ENCODE results near the gene ADAM23. TPM values are rescaled to one million over a fixed set of nuclear protein-coding genes. Genes with fewer than 3 reads are reported as not detected.
A peak's percentile ranks its signal among the peaks of the same experiment; 100 is the strongest.

ADAM23 gene
- polyA plus RNA-seq, 1 of the 3 experiments (the other 2 are of a cell fraction), result 3.7 TPM

DNA sequence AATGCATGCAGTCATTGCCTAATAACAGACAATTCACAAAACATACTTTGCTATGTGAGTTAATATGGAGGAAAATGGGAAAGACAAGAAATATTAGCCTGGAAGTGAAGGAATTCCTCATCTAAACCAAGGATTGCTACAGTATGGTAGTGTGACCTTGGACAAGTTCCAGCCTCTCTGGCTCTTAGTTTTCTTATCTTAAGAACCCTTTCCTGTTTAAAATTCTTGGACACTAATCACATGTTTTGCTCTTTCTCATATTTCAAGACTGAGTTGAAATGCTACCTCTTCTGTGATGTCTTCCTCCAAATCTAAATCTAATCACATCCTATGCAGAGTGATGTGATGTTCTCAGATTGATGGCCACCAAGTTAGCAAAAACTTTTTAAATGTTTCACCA is 20.8 kb upstream of the ADAM23 start:
- no peak for DNase-seq
- CTCF ChIA-PET, result no interaction called here
- no peaks in the 10 kb centered on the region for H3K36me3 ChIP-seq (replicated peaks in 1 of 2; ENCODE audit: control insufficient read depth in 1 of 2, insufficient read depth in 2 of 2, low read length in 1 of 2)

DNA sequence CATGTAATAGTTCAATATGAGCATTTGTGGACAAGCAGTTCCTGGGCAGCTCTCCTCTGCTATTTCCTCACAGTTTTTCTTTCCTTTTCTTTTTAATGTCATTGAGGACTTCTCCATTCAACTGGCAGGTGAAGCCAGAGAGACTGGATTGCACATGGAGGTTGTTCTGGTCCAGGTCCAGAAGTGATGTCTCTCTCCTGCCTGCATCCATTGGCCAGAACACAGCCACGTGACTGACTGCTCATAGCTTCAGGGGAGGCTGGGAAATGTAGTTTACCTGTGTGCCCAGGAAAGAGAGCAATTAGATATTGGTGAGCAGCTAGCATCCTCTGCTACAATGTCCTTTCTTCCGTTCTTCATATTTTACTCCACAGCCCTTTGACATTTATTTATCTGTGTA is 20.2 kb upstream of the ADAM23 start:
- no peak overlapping the region for H3K9ac ChIP-seq
- H3K4me2 ChIP-seq, result no peak overlapping the region
- no peaks in the 10 kb centered on the region for H3K9me3 ChIP-seq
- H4K20me1 ChIP-seq (ENCODE audit: insufficient read depth), result no peaks in the 10 kb centered on the region
- no peaks in the 10 kb centered on the region for H3K4me1 ChIP-seq (ENCODE audit: control insufficient read depth in 1 of 2, insufficient read depth in 2 of 2, low read depth in 1 of 2, low read length in 1 of 2)
- H3K9me2 ChIP-seq, result no peaks in the 10 kb centered on the region
- WGBS (ENCODE audit: low lambda C conversion rate), result 48% methylated on average over 2 of the region's 2 CpGs
- TF ChIP-seq EZH2phosphoT487 (IDR thresholded peaks at IDR 0.05; ENCODE audit: borderline replicate concordance, low read depth), result no peak
- TF ChIP-seq, protein P1, sequence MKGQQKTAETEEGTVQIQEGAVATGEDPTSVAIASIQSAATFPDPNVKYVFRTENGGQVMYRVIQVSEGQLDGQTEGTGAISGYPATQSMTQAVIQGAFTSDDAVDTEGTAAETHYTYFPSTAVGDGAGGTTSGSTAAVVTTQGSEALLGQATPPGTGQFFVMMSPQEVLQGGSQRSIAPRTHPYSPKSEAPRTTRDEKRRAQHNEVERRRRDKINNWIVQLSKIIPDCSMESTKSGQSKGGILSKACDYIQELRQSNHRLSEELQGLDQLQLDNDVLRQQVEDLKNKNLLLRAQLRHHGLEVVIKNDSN (IDR thresholded peaks at IDR 0.05; ENCODE audit: borderline replicate concordance, low read depth), result peak; percentile 88
- no peak overlapping the region; a peak in 1 of 4 replicates for H3K27ac ChIP-seq (ENCODE audit: low read depth in 2 of 2, low read length in 1 of 2)
- ChIA-PET CTCF (no interaction called here), POLR2A (no interaction called here)
- no peak for DNase-seq
- no peaks in the 10 kb centered on the region for H3K36me3 ChIP-seq (replicated peaks in 1 of 2; ENCODE audit: control insufficient read depth in 1 of 2, insufficient read depth in 2 of 2, low read length in 1 of 2)
- H3F3A ChIP-seq (replicated peaks; ENCODE audit: insufficient read depth), result peaks cover 10% of the 10 kb centered on the region
- no peaks in the 10 kb centered on the region for H3K79me2 ChIP-seq (ENCODE audit: insufficient read depth)
- H3K4me3 ChIP-seq (ENCODE audit: low read depth in 2 of 2, low read length in 1 of 2), result no peak overlapping the region
- H3K27me3 ChIP-seq (ENCODE audit: insufficient read depth), result no peaks in the 10 kb centered on the region
- H2AFZ ChIP-seq (ENCODE audit: low read depth), result no peak overlapping the region

More for the DNA sequence above, 20.8 kb upstream of the ADAM23 start:
- no peaks in the 10 kb centered on the region for H3K9me3 ChIP-seq
- H3K27me3 ChIP-seq (ENCODE audit: insufficient read depth), result no peaks in the 10 kb centered on the region
- no peak overlapping the region for H2AFZ ChIP-seq (ENCODE audit: low read depth)
- H3K9ac ChIP-seq, result no peak overlapping the region
- peaks cover 10% of the 10 kb centered on the region for H3F3A ChIP-seq (replicated peaks; ENCODE audit: insufficient read depth)
- POLR2A ChIA-PET, result no interaction called here
- H3K27ac ChIP-seq (ENCODE audit: low read depth in 2 of 2, low read length in 1 of 2), result peak overlapping the region in 1 of 2 experiments; percentile 9; a peak in 1 of 4 replicates
- H3K4me3 ChIP-seq (ENCODE audit: low read depth in 2 of 2, low read length in 1 of 2), result no peak overlapping the region
- H3K79me2 ChIP-seq (ENCODE audit: insufficient read depth), result no peaks in the 10 kb centered on the region
- H3K4me1 ChIP-seq (ENCODE audit: control insufficient read depth in 1 of 2, insufficient read depth in 2 of 2, low read depth in 1 of 2, low read length in 1 of 2), result no peaks in the 10 kb centered on the region
- TF ChIP-seq RCOR1 (IDR thresholded peaks at IDR 0.05; ENCODE audit: low read length) (no peak), MXI1 (IDR thresholded peaks at IDR 0.05; ENCODE audit: low read depth, low read length) (no peak), GATA2 (CRISPR knock-in tag; IDR thresholded peaks at IDR 0.05) (no peak)
- TF ChIP-seq, protein P2, sequence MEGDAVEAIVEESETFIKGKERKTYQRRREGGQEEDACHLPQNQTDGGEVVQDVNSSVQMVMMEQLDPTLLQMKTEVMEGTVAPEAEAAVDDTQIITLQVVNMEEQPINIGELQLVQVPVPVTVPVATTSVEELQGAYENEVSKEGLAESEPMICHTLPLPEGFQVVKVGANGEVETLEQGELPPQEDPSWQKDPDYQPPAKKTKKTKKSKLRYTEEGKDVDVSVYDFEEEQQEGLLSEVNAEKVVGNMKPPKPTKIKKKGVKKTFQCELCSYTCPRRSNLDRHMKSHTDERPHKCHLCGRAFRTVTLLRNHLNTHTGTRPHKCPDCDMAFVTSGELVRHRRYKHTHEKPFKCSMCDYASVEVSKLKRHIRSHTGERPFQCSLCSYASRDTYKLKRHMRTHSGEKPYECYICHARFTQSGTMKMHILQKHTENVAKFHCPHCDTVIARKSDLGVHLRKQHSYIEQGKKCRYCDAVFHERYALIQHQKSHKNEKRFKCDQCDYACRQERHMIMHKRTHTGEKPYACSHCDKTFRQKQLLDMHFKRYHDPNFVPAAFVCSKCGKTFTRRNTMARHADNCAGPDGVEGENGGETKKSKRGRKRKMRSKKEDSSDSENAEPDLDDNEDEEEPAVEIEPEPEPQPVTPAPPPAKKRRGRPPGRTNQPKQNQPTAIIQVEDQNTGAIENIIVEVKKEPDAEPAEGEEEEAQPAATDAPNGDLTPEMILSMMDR (IDR thresholded peaks at IDR 0.05), result no peak
- no peaks in the 10 kb centered on the region for H4K20me1 ChIP-seq (ENCODE audit: insufficient read depth)
- H3K4me2 ChIP-seq, result no peak overlapping the region
- no peaks in the 10 kb centered on the region for H3K9me2 ChIP-seq

DNA sequence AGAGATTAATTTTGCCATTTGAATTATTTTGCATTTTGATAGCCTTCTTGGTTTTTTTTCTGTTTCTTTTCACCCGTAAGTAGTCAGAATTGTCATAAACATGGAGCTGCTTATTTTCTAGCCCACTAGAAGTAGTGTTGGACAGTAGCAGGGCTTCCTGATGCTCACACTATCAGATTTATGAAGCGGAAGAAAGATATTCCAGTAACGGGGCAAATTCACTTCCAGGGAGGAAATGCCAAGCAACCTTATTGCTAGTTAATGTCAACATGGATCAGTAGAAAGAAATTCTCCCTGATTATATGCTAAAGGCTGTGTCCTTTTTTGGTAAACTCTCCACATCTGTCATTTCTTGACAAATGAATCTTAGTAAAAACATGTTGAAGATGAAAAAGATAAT is 19.2 kb upstream of the ADAM23 start:
- Histone ChIP-seq H4K20me1 (ENCODE audit: insufficient read depth) (no peaks in the 10 kb centered on the region), H3K27ac (ENCODE audit: low read depth in 2 of 2, low read length in 1 of 2) (peak overlapping the region in 1 of 2 experiments; percentile 47; a peak in 1 of 4 replicates), H3F3A (replicated peaks; ENCODE audit: insufficient read depth) (peaks cover 10% of the 10 kb centered on the region), H3K27me3 (ENCODE audit: insufficient read depth) (no peaks in the 10 kb centered on the region), H3K79me2 (ENCODE audit: insufficient read depth) (no peaks in the 10 kb centered on the region), H3K36me3 (replicated peaks in 1 of 2; ENCODE audit: control insufficient read depth in 1 of 2, insufficient read depth in 2 of 2, low read length in 1 of 2) (no peaks in the 10 kb centered on the region), H2AFZ (ENCODE audit: low read depth) (0 out of 2 replicates have a peak overlapping the region, but pooled peaks have one; percentile 0), H3K4me1 (ENCODE audit: control insufficient read depth in 1 of 2, insufficient read depth in 2 of 2, low read depth in 1 of 2, low read length in 1 of 2) (no peaks in the 10 kb centered on the region), H3K9ac (no peak overlapping the region), H3K9me3 (no peaks in the 10 kb centered on the region), H3K4me2 (peak overlapping the region; percentile 60; the same call in 1 of the 2 replicates), H3K4me3 (ENCODE audit: low read depth in 2 of 2, low read length in 1 of 2) (0 out of 4 replicates have a peak overlapping the region, but pooled peaks of 1 of the 2 experiments have one; percentile 3), H3K9me2 (no peaks in the 10 kb centered on the region)
- ChIA-PET CTCF (no interaction called here), POLR2A (no interaction called here)
- WGBS (ENCODE audit: low lambda C conversion rate), result 15% methylated on average over 3 of the region's 3 CpGs
- no peak for DNase-seq
- TF ChIP-seq MEF2A (IDR thresholded peaks at IDR 0.05; ENCODE audit: borderline replicate concordance, low read depth), result no peak
- no peak for TF ChIP-seq MXI1 (IDR thresholded peaks at IDR 0.05; ENCODE audit: low read depth, low read length)
- TF ChIP-seq, protein P3, sequence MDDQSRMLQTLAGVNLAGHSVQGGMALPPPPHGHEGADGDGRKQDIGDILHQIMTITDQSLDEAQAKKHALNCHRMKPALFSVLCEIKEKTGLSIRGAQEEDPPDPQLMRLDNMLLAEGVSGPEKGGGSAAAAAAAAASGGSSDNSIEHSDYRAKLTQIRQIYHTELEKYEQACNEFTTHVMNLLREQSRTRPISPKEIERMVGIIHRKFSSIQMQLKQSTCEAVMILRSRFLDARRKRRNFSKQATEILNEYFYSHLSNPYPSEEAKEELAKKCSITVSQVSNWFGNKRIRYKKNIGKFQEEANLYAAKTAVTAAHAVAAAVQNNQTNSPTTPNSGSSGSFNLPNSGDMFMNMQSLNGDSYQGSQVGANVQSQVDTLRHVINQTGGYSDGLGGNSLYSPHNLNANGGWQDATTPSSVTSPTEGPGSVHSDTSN (IDR thresholded peaks at IDR 0.05), result no peak; the same call in 1 of the 2 replicates
- TF ChIP-seq, protein P1 (IDR thresholded peaks at IDR 0.05; ENCODE audit: borderline replicate concordance, low read depth), result no peak
- no peak for TF ChIP-seq NRF1 (IDR thresholded peaks at IDR 0.05; ENCODE audit: low read depth, low read length)
- no peak for TF ChIP-seq RFX5 (IDR thresholded peaks at IDR 0.05; ENCODE audit: low read length)
- TF ChIP-seq, protein P4, sequence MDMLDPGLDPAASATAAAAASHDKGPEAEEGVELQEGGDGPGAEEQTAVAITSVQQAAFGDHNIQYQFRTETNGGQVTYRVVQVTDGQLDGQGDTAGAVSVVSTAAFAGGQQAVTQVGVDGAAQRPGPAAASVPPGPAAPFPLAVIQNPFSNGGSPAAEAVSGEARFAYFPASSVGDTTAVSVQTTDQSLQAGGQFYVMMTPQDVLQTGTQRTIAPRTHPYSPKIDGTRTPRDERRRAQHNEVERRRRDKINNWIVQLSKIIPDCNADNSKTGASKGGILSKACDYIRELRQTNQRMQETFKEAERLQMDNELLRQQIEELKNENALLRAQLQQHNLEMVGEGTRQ (IDR thresholded peaks at IDR 0.05; ENCODE audit: borderline replicate concordance, low read depth, low read length), result no peak
- no peak for TF ChIP-seq SMC3 (IDR thresholded peaks at IDR 0.05; ENCODE audit: low read depth, low read length)

All from SK-N-SH (cell line).